Activated naive CD4-positive, alpha-beta T cell treated with anti-CD3 and anti-CD28 coated beads, Interleukin-2, amount 50 U/mL, for 72 hours (primary cell): ENCODE measurements around the gene MN1. TPM values are rescaled to one million over a fixed set of nuclear protein-coding genes. Genes with fewer than 3 reads are reported as not detected.

Source experiments
- ATAC-seq, 2 donors: fragments of 150-1000 bp; cut with Tn5 transposase; 2 replicates each; pipeline ENCODE4 v1.10.0; 2021; ENCODE audit warnings: mild to moderate bottlenecking in 2 of 2, moderate library complexity in 2 of 2
- DNase-seq, 2 donors: peaks; one replicate each; pipeline ENCODE4 v3.0.0; 2021 to 2022; ENCODE audit warnings: low spot score in 2 of 2
- H3K27ac Mint-ChIP-seq, 2 donors: one replicate each; pipeline ENCODE4 v1.8.0; 2022; ENCODE audit warnings: mild to moderate bottlenecking in 2 of 2, mixed read lengths in 2 of 2
- H3K36me3 Mint-ChIP-seq, 2 donors: one replicate each; pipeline ENCODE4 v1.8.0; 2022; ENCODE audit warnings: mixed read lengths in 2 of 2
- H3K9me3 Mint-ChIP-seq, 2 donors: one replicate each; pipeline ENCODE4 v1.8.0; 2022; ENCODE audit warnings: mixed read lengths in 2 of 2
- total RNA-seq, 2 donors: library from RNA; stranded (reverse); gene quantifications; one replicate each; pipeline ENCODE4 v1.2.3, GENCODE V29; 2022

MN1 gene
- total RNA-seq, 2 donors from 2014 or later: 0.14 to 0.16 TPM

GRCh38 chr22:27834364-27835185, 33.0 kb upstream of the MN1 start:
- Mint-ChIP-seq H3K9me3 (peaks cover 4 to 9% of the 10 kb centered on the region in 2 donors), H3K27ac (no peak overlapping the region), H3K36me3 (peaks cover 5 to 6% of the 10 kb centered on the region in 2 donors)
- DNase-seq (peak in 1 of 2 donors; percentile 46), ATAC-seq (no peak)

DNA sequence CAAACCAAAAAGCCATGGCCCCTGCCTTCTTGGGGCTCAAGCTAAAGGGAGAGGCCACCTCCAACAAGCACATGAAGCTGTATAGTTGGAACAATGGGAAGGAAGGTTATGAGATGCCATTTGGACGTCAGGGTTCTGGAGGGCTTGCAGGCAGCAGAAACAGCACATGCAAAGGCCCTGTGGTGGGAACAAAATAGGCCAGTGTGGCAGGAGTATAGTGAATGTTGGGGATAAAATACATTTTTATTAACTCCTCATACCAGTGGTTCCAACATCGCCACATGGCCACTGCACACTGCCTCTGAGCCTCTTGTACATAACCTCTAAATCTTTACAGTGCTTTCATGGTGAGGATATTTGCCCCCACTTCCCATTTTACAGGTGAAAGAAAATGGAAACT, 32.2 kb upstream of the MN1 start:
- peaks cover 2 to 3% of the 10 kb centered on the region in 2 donors for H3K36me3 Mint-ChIP-seq
- no peak overlapping the region for H3K27ac Mint-ChIP-seq
- peak in 1 of 2 donors; percentile 13 for DNase-seq
- no peak for ATAC-seq
- H3K9me3 Mint-ChIP-seq: peaks cover 4 to 8% of the 10 kb centered on the region in 2 donors

DNA sequence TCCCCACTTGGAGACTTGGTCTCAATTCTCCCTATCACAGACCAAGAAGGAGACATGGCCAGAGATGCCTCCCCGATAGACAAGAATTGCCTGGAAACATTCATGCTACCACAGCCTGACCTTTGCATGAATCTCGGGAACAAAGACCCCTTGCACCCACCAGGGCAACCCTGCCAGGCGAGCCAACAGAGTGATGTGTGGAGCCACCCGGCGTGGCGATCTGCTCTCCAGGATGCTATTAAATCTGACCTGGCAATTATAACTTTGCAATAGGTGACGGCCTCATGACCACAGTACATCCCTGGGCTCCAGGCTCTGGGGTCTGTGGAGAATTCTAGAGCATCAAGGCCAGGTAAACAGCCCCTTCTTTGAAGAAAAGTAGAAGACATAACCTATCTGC, 31.1 kb upstream of the MN1 start:
- peaks cover 2 to 3% of the 10 kb centered on the region in 2 donors for H3K9me3 Mint-ChIP-seq
- ATAC-seq: no peak
- no peaks in the 10 kb centered on the region for H3K36me3 Mint-ChIP-seq
- no peak for DNase-seq
- H3K27ac Mint-ChIP-seq: no peak overlapping the region

DNA sequence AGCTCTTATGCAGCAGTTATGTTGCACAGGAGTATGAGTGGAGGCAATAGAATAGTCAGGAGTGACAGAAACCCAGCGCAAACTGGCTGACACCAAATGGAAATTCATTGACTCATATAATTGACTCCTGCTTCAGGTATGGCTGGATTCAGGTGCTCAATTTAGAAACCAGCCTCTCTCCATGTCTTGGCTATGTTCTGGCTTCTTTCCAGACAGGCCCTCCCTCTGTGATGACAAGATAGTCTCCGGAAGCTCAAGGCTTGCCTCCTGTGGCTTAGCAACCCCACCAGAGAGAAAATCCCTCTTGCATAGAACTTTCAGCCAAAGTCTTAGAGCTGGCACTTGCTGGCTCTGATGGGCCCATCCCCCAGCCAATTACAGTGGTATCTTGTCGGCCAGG, 28.1 kb upstream of the MN1 start:
- DNase-seq (no peak), ATAC-seq (no peak)
- Mint-ChIP-seq H3K36me3 (no peaks in the 10 kb centered on the region), H3K27ac (no peak overlapping the region), H3K9me3 (no peaks in the 10 kb centered on the region)

DNA sequence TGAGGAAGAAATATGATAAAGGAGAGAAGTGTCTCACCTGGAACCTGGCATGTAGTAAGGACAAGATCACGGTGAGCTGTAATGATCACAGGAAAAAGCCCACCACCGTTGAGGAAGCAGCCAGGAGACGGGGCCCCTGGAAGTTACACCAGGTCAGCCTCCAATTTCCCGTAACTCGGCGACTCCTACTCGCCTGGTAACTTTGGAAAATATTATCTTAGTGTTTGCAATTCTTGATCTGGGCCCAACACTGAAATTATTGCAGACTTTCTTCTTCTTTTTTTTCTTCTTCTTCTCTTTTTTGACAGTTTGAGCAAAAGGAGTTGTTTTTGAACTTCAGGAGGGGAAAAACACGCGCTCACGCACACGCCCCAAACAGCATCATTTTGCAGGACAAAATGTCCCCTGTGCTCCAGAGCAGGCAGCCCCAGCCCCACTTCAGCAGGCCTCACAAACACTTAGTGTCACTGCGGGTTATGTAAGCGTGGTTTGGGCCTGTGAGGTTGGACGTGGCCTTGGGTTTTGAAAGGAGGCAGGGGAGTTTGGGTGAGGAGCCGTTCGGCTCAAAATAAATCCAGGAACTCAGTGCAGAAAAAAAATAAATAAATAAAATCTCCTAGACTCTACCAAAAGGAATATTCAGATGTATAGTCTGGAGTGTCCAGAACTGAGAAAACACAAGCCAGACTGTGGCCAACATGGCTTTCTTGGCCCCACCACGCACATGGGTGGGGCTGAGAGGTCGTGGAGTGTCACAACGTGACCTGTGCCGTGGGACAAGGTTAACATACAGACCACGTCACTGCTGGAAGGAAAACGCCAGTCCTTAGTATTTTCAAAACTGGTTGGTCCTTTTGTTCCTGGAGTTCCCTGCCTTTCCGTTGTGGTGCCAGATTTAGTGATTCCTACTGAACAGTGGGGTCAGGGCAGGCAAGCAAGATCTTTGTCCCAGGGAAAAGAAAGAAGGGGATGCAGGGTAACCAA, 26.3 kb upstream of the MN1 start:
- H3K9me3 Mint-ChIP-seq: no peaks in the 10 kb centered on the region
- H3K27ac Mint-ChIP-seq: peak overlapping the region in 1 of 2 donors; percentile 85
- DNase-seq (no peak), ATAC-seq (no peak)
- no peaks in the 10 kb centered on the region for H3K36me3 Mint-ChIP-seq

DNA sequence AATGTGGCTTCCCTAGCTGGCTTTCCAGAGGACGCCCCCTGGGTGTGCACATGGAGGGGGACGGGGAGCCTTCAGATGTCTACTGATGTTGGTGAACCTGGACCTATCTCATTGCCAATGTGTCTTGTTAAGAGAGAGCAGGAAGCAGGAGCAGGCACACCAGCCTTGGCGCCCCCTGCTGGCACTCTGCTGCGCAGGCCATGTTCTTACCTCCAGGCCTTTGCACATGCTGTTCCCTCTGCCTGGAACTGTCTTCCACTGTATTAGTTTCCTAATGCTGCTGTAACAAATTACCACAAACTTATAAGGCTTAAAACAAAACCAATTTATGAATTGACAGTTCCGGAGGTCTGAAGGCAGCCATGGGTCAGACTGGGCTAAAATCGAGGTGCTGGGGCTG, 23.6 kb upstream of the MN1 start:
- no peak for ATAC-seq
- Mint-ChIP-seq H3K36me3 (no peaks in the 10 kb centered on the region), H3K9me3 (no peaks in the 10 kb centered on the region), H3K27ac (no peak overlapping the region)
- peak in 1 of 2 donors; percentile 14 for DNase-seq

DNA sequence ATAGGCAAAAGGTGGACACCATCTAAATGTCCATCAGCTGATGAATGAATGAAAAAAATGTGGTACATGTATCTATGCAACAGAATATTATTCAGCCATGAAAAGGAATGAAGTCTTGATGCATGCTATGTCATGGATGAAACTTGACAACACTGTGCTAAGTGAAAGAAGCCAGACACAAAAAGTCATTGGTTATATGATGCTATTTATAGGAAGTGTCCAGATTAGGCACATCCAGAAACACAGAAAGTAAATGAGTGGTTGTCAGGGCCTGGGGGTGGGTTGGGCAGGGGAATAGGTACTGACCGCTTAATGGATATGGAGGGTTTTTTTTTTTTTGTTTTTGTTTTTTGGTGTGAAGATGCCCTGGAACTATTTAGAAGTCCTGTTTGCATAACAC, 21.7 kb upstream of the MN1 start:
- no peak overlapping the region for H3K27ac Mint-ChIP-seq
- DNase-seq: no peak
- no peak for ATAC-seq
- no peaks in the 10 kb centered on the region for H3K9me3 Mint-ChIP-seq
- H3K36me3 Mint-ChIP-seq: no peaks in the 10 kb centered on the region

DNA sequence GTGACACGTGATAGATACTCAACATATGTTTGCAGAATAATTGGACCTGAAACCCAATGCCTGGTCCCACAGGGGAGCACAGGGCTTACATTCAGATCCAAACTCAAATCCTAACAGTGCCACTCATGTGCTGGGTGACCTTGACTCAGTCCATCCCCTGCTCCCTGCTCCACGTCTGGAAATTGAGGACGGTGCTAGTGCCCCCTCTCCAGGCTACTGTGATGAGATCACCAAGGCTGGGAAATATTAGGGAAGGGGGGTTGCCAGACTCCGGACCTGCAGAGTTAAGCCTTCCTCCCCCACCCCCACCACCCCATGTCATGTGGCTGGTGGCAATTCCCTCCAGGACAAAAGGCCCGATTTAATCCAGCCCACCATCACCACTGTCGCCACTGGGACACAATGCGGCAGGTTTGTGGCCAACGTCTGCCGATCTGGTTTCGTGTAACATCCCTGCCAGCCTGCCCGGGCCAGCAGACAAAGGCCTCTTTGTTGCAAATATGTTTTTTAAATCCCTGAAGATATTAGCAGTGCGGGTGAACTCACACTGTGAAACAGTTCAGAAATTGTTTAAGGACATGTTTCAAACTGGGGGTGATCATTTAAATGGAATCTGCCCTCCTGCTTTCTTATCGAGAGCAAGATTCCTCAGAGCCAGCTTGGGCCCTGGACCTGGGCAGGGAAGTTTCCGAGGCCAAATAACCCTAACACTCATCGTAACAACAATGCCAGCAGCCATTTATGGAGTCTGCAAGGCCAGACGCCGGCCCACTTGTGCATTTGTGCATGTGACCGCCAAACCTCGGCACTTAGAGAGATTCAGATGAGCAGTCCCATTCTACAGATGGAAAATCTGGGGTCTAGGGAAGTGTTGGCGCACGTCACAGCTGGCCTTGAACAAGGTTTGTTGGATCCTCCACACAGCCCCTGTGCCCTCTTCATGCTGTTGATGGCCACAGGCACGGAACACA, 19.6 kb upstream of the MN1 start:
- DNase-seq (no peak), ATAC-seq (no peak)
- Mint-ChIP-seq H3K36me3 (no peaks in the 10 kb centered on the region), H3K27ac (no peak overlapping the region), H3K9me3 (no peaks in the 10 kb centered on the region)

GRCh38 chr22:27816552-27816951, 15.0 kb upstream of the MN1 start:
- no peak for DNase-seq
- no peak for ATAC-seq
- no peaks in the 10 kb centered on the region for H3K9me3 Mint-ChIP-seq
- no peaks in the 10 kb centered on the region for H3K36me3 Mint-ChIP-seq
- H3K27ac Mint-ChIP-seq: no peak overlapping the region

- Mint-ChIP-seq H3K9me3 (no peaks in the 10 kb centered on the region), H3K36me3 (no peaks in the 10 kb centered on the region), H3K27ac (no peak overlapping the region)
- ATAC-seq (no peak), DNase-seq (no peak)
These were observed 14.4 kb upstream of the MN1 start for GRCh38 chr22:27815826-27816530.

DNA sequence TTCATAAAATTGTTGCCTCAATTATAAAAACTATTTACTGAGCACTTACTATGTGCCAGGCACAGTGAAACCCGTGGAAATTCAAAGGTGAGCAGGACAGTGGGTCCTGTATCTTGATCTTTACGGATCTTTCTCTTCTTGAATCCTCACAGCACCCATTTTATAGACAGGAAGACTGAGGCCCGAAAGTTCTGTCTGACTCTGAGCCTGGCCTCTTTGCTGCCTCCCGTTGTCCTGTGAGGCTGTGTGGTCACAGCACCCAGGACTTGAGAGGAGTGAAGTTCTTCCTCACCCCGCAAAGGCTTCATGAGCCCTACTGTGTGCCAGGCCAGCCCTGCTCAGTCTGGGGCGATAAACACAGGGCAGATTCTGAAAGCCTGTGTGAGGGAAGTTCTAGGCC, 13.4 kb upstream of the MN1 start:
- Mint-ChIP-seq H3K27ac (no peak overlapping the region), H3K9me3 (no peaks in the 10 kb centered on the region), H3K36me3 (no peaks in the 10 kb centered on the region)
- DNase-seq (no peak), ATAC-seq (no peak)

DNA sequence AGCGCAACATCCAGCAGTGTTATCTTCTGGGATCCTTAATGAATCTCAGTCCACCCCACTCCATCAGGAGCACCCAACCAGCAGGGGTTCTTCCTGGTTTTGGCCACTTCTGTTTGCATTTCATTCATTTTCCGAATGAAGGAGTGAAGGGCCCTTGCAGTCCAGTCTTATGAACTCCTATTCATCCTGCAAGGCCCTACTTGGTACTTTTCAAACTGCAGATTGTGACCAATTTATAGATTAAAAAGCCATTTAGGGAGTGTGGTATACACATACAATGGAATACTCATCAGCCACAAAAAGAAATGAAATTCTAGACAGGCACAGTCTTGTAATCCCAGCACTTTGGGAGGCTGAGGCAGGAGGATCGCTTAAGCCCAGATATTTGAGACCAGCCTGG, 10.2 kb upstream of the MN1 start:
- Mint-ChIP-seq H3K27ac (no peak overlapping the region), H3K9me3 (no peaks in the 10 kb centered on the region), H3K36me3 (no peaks in the 10 kb centered on the region)
- DNase-seq (no peak), ATAC-seq (no peak)

- Mint-ChIP-seq H3K9me3 (no peaks in the 10 kb centered on the region), H3K36me3 (no peaks in the 10 kb centered on the region), H3K27ac (peak overlapping the region in 1 of 2 donors; percentile 22)
- DNase-seq (no peak), ATAC-seq (no peak)
These were observed 9.1 kb upstream of the MN1 start for GRCh38 chr22:27810609-27811151.

DNA sequence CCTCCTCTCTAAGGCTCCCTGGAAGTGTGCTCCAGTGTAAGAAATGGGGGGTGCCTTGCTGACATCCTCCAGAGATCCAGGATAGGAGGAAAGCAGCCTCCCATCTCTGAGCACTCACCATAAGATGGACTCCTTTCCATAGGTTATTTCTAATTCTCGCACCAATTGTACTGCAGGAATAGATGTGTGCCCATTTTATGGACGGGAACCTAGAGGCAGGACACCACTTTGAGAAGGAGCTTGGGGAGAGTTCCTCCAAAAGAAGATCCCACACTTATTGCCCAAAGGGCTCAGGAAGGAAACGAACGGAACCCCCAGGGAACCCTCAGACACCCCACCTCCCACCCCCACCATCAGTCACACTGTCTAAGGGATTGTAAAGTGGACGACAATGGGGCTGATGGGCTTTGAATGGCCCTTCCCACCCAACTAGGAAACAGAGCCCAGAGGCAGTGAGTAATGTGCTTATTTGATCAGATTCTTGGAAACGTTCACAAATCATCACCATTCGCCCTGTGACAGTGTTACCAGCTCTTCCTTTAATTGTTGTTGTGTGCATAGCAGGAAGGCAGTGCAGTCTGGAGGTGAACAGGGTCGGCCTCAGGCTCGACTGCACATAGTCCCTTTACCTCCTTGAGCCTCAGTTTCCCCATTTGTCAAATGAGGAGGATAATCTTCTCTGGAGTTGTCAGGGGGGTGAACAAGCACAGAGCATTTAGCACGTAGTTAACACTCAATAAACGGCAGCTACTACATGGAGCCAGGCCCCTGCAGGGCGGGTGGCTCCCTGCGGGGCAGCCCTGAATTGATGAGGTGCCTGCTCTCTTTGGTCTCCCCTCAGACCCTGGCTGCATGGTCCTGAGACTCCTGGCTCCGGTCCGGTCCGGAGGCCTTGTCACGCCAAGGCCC, 8.4 kb upstream of the MN1 start:
- Mint-ChIP-seq H3K27ac (no peak overlapping the region), H3K36me3 (no peaks in the 10 kb centered on the region), H3K9me3 (no peaks in the 10 kb centered on the region)
- DNase-seq (no peak), ATAC-seq (no peak)

DNA sequence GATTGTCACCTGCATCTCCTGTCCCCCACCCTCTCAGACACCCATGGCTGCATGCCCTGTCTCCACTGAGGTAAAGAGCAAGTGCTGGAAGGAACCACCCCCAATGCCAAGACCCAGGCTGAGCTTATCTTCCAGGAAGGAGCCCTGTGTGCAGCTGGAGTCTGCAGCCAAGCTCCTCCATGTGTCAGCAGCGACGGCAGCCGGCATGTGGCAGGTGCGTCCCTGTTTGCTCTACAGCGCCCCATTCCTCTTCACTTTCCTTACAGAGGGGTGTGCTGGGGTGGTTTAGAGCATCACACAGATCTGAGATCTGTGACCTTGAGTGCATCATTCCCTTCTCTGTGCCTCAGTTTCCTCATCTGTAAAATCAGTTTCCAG, 7.7 kb upstream of the MN1 start:
- Mint-ChIP-seq H3K36me3 (no peaks in the 10 kb centered on the region), H3K27ac (no peak overlapping the region), H3K9me3 (no peaks in the 10 kb centered on the region)
- ATAC-seq (no peak), DNase-seq (no peak)
